ENCODE results near the gene APBB1IP. TPM values are rescaled to one million over a fixed set of nuclear protein-coding genes. Genes with fewer than 3 reads are reported as not detected.

APBB1IP gene
- total and polyA plus RNA-seq, 2 donors (not counting 3 experiments of a cell fraction or from before 2014, with no cell fraction given), result not detected

DNA sequence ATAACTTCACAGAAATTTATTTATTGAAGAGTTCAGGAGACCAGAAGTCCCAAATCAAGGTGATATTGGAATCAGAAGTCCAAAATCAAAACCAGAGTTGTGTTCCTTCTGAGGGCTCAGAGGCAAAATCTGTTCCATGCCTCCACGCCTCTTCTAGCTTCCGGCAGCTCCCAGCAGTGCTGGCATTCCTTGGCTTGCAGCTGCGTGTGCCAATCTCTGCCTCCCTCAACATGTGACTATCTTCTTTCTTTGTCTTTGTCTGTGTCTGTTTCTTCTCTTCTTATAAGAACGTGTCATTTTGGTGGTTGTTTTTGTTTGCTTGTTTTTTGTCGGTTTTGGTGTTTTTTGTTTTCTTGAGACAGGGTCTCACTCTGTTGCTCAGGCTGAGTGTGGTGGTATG, 116.1 kb downstream of the APBB1IP start:
- intact Hi-C loops (cut with micrococcal nuclease) (no loop called here), dilution Hi-C loops (cut with MboI; ENCODE audit: extremely low pct_ligation_motif_present, low sequenced_read_pairs) (no loop called here)
- H3K9me3 ChIP-seq (replicated peaks; ENCODE audit: control insufficient read depth, insufficient read depth, low read length), result no peaks in the 10 kb centered on the region
- POLR2A ChIA-PET, result no interaction called here
- DNase-seq (ENCODE audit: low read depth, low spot score) (no peak), FAIRE-seq (no peak)
- no peak overlapping the region for H3K27ac ChIP-seq (ENCODE audit: insufficient read depth, low read depth, low read length)
- no TSS peak for BruUV-seq (replicated peaks)
- H3K27me3 ChIP-seq (ENCODE audit: control insufficient read depth in 2 of 2, insufficient read depth in 2 of 2, low read length in 2 of 2), result no peaks in the 10 kb centered on the region
- H3K9ac ChIP-seq (replicated peaks; ENCODE audit: extremely low read depth, insufficient read depth, low read length), result no peak overlapping the region
- no peaks in the 10 kb centered on the region for H3K79me2 ChIP-seq (ENCODE audit: control insufficient read depth, insufficient read depth, low read length)
- CTCF ChIA-PET, result interaction anchor here (1.6 kb wide), 1 partner anchor 828 kb away, joined by 5 read pairs; no protein-coding TSS in a partner anchor
- no peak overlapping the region for H3K4me3 ChIP-seq (replicated peaks in 1 of 3; ENCODE audit: insufficient read depth in 1 of 3, low read depth in 1 of 3, low read length in 3 of 3)
- no peaks in the 10 kb centered on the region for H3K9me1 ChIP-seq (replicated peaks; ENCODE audit: control insufficient read depth, extremely low read depth, insufficient read depth, low read length)
- TF ChIP-seq, protein P1, sequence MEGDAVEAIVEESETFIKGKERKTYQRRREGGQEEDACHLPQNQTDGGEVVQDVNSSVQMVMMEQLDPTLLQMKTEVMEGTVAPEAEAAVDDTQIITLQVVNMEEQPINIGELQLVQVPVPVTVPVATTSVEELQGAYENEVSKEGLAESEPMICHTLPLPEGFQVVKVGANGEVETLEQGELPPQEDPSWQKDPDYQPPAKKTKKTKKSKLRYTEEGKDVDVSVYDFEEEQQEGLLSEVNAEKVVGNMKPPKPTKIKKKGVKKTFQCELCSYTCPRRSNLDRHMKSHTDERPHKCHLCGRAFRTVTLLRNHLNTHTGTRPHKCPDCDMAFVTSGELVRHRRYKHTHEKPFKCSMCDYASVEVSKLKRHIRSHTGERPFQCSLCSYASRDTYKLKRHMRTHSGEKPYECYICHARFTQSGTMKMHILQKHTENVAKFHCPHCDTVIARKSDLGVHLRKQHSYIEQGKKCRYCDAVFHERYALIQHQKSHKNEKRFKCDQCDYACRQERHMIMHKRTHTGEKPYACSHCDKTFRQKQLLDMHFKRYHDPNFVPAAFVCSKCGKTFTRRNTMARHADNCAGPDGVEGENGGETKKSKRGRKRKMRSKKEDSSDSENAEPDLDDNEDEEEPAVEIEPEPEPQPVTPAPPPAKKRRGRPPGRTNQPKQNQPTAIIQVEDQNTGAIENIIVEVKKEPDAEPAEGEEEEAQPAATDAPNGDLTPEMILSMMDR (IDR thresholded peaks at IDR 0.05; ENCODE audit: extremely low read depth in 1 of 2, insufficient read depth in 1 of 2, low read depth in 1 of 2, low read length in 2 of 2), result no peak
- TF ChIP-seq POLR2A (IDR thresholded peaks at IDR 0.05; ENCODE audit: low read depth, low read length) (no peak), MYC (IDR thresholded peaks at IDR 0.05; ENCODE audit: low read depth, low read length) (no peak), POLR2AphosphoS5 (IDR thresholded peaks at IDR 0.05; ENCODE audit: insufficient read depth, low read depth, low read length) (no peak), EZH2 (IDR thresholded peaks at IDR 0.05; ENCODE audit: borderline replicate concordance, low read depth, low read length, severe bottlenecking) (no peak), GATA2 (IDR thresholded peaks at IDR 0.05; ENCODE audit: insufficient read depth, insufficient read length, low read depth, low read length) (no peak)
- H4K20me1 ChIP-seq (replicated peaks; ENCODE audit: control insufficient read depth, extremely low read depth, insufficient read depth, low read length), result no peaks in the 10 kb centered on the region
- H2AFZ ChIP-seq (ENCODE audit: low read depth, low read length), result no peak overlapping the region
- H3K4me2 ChIP-seq (ENCODE audit: insufficient read depth, low read length), result no peak overlapping the region
- H3K36me3 ChIP-seq (ENCODE audit: control insufficient read depth in 2 of 2, extremely low read depth in 1 of 2, insufficient read depth in 2 of 2, low read length in 2 of 2), result no peaks in the 10 kb centered on the region
- no peaks in the 10 kb centered on the region for H3K4me1 ChIP-seq (ENCODE audit: control insufficient read depth, extremely low read depth, insufficient read depth, low read length)
